ENCODE measurements around the gene HAUS6. TPM values are rescaled to one million over a fixed set of nuclear protein-coding genes. Genes with fewer than 3 reads are reported as not detected.
"Not testable (repeated sequence)": the region's sequence is repeated elsewhere in the genome, so short reads cannot be mapped to it uniquely, and the experiment has no call there.

The HAUS6 gene
- total RNA-seq, 1 donor from 2014 or later = 27.2 TPM

DNA sequence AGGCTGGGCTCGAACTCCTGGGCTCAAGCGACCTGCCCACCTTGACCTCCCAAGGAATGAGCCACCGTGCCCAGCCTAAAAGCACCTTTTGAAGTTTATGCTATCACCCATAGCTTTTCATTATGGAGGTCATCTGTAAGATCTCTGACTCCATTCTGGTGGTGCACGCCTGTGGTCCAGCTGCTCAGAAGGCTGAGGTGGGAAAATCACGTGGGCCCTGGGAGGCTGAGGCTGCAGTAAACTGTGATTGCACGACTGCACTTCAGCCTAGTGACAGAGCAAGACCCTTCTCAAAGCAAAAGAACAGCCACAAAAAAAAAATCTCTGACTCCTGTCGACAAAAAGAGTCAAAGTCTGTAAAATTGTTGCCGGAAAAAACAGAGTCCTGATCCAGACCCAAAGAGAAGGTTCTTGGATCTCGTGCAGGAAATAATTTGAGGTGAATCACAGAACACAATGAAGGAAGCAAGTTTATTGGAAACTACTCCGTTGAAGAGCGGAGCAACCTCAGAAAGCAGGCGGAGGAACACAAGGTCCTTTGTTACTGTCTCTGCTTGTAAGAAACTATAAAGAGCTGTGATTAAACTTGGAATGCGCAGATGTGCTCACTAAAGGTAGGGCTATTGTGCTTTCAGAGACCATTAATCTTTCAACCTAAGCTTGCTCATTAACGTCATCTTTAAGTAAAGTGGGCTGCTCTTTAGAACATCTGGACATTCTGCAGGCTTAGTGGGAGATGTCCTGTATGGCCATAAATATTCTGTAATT, 2.0 kb upstream of the HAUS6 start:
- no peak for DNase-seq (ENCODE audit: low read depth)

DNA sequence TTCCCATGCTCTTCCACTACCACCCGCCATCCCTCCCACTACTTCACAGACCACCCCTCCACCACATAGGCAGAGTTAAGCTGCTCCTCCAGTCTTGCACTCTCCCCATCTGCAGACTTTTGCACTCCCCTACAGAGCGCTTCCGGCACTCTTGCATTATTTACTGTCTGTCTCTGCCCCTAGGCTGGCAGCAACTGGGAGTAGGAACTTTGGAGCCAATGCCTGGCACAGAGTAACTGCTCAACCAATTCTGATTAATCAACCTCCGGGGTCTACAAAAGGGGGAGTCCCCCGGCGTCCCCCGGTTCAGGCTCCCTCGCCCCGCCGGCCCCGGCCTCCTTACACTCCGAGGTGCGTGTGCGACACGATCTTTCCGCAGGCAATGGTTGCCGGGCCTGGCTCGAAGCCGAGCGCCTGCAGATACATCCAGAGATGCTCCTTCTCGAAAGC, 498 bp downstream of the HAUS6 start:
- TF ChIP-seq, protein P1, sequence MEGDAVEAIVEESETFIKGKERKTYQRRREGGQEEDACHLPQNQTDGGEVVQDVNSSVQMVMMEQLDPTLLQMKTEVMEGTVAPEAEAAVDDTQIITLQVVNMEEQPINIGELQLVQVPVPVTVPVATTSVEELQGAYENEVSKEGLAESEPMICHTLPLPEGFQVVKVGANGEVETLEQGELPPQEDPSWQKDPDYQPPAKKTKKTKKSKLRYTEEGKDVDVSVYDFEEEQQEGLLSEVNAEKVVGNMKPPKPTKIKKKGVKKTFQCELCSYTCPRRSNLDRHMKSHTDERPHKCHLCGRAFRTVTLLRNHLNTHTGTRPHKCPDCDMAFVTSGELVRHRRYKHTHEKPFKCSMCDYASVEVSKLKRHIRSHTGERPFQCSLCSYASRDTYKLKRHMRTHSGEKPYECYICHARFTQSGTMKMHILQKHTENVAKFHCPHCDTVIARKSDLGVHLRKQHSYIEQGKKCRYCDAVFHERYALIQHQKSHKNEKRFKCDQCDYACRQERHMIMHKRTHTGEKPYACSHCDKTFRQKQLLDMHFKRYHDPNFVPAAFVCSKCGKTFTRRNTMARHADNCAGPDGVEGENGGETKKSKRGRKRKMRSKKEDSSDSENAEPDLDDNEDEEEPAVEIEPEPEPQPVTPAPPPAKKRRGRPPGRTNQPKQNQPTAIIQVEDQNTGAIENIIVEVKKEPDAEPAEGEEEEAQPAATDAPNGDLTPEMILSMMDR (conservative IDR thresholded peaks at IDR 0.05; ENCODE audit: low read depth, low read length) = no peak
- DNase-seq (ENCODE audit: low read depth) = no peak
- peak overlapping the region; percentile 82 for H3K4me3 ChIP-seq (ENCODE audit: low read depth, low read length)

More for the DNA sequence above, 2.0 kb upstream of the HAUS6 start:
- TF ChIP-seq, protein P1 (conservative IDR thresholded peaks at IDR 0.05; ENCODE audit: low read depth, low read length) = no peak
- no peak overlapping the region for H3K4me3 ChIP-seq (ENCODE audit: low read depth, low read length)

DNA sequence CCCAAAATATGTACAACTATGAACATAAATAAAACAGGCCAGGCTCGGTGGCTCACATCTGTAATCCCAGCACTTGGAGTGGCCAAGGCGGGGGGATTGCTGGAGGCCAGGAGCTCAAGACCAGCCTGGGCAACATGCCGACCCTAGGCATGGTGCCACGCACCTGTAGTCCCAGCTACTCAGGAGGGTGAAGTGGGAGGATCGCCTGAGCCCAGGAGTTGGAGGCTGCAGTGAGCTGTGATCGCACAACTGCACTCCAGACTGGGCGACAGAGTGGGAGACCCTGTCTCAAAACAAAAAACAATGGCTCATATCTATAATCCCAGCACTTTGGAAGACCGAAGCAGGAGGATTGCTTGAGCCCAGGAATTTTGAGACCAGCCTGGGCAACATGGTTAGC, 1.5 kb downstream of the HAUS6 start:
- no peak for DNase-seq (ENCODE audit: low read depth)
- TF ChIP-seq, protein P1 (conservative IDR thresholded peaks at IDR 0.05; ENCODE audit: low read depth, low read length) = no peak
- peak overlapping the region; percentile 82 for H3K4me3 ChIP-seq (ENCODE audit: low read depth, low read length)

DNA sequence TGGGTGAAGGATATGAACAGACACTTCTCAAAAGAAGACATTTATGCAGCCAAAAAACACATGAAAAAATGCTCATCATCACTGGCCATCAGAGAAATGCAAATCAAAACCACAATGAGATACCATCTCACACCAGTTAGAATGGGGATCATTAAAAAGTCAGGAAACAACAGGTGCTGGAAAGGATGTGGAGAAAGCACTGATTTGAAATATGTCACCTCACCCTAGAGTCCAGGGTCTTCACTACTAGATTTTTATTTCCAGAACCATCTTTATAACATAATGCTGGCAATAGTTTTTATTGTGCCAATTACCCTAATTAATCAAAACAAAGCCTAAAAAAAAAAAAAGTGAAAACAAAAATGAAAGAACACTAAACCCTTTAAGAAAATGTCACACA, 5.3 kb downstream of the HAUS6 start:
- DNase-seq (ENCODE audit: low read depth); H3K4me3 ChIP-seq (ENCODE audit: low read depth, low read length): not testable (repeated sequence)

DNA sequence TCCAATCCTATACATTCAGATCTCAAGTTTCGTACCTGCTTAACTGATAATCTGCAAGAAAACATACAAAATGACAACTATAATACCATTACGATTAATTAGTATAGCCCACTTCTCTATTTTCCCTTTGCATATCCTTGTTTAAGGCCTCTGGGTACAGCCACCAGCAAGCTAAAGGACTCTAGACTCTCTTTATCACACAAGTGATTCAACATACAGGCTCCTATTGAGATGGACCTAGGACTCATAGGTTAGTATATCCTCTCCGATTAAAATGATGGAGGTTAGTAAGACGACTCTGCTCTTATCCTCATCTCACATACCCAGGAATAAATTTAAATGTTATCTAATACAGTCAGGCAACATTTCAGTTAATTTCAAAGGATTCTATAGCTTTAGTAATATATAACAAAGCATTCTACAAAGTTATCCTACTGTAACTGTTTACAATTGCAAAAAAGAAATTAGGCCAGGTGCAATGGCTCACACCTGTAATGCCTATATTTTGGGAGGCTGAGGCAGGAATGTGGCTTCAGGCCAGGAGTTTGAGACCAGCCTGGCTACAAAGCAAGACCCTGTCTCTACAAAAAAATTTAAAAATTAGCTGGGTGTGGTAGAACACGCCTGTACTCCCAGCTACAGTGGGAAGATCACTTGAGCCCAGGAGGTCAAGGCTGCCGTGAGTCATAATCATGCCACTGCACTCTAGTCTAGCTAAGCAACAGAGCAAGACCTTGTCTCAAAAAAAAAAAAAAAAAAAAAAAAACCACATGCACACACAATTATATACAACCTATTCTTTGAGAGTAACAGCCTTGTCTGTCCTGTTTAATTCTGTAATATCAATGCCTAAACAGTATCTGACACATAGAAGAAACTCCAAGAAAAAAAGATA, 15.4 kb downstream of the HAUS6 start:
- TF ChIP-seq, protein P1 (conservative IDR thresholded peaks at IDR 0.05; ENCODE audit: low read depth, low read length) = no peak
- peak; percentile 71 for DNase-seq (ENCODE audit: low read depth)
- H3K4me3 ChIP-seq (ENCODE audit: low read depth, low read length) = no peak overlapping the region

DNA sequence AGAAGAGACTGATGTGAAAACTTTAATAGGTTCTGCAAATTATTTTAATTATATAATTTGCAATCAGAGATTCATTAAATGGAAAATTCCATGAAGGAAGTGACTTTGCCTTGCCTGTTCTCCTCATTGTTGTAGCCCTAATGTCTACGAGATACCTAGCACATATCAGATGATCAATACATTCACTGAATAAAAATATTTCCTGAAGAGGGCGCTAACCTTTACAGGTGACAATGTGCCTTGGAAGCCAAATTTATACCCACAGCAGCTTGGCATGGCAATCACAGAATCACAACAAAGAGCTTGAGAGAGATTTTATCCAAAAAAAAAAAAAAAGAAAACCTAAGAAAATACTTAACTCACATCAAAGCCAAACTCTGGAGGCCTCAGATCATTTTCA, 17.4 kb downstream of the HAUS6 start:
- H3K4me3 ChIP-seq (ENCODE audit: low read depth, low read length) = no peak overlapping the region
- TF ChIP-seq, protein P1 (conservative IDR thresholded peaks at IDR 0.05; ENCODE audit: low read depth, low read length) = peak; percentile 48
- no peak for DNase-seq (ENCODE audit: low read depth)

DNA sequence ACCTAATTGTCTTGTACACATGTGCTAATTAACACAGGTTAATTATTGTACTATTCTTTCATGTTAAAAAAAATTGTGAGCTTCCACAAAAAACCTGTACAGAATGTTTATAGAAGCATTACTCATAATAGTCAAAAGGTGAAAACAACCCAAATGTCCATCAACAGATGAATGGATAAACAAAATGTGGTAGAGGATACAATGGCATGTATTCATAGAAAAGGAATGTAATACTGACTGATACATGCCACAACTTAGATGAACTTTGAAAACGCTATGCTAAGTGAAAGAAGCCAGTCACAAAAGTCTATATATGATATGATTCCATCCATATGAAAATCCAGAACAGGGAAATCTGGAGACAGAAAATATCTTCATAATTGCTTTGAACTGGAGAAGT, 27.9 kb downstream of the HAUS6 start:
- TF ChIP-seq, protein P1 (conservative IDR thresholded peaks at IDR 0.05; ENCODE audit: low read depth, low read length) = no peak
- H3K4me3 ChIP-seq (ENCODE audit: low read depth, low read length) = no peak overlapping the region
- DNase-seq (ENCODE audit: low read depth) = no peak
